SKM-1 (cell line): ENCODE data around the gene ORMDL3.
A peak's percentile ranks its signal among the peaks of the same experiment; 100 is the strongest.
"Not testable (repeated sequence)": the region's sequence is repeated elsewhere in the genome, so short reads cannot be mapped to it uniquely, and the experiment has no call there.

Source experiments
- DNase-seq: peaks from one replicate; lab custom pipeline; 2025; ENCODE audit not compliant: unreplicated experiment; lab: John Stamatoyannopoulos, UW

The ORMDL3 gene

GRCh38 chr17:39925282-39926134 lies 1.9 kb downstream of the ORMDL3 start:
- DNase-seq = no peak

GRCh38 chr17:39924691-39925055 lies 2.7 kb downstream of the ORMDL3 start:
- DNase-seq = no peak

- no peak for DNase-seq
Measured at GRCh38 chr17:39923836-39924690, 3.3 kb downstream of the ORMDL3 start.

GRCh38 chr17:39923230-39923629 lies 4.2 kb downstream of the ORMDL3 start:
- DNase-seq = no peak

- no peak for DNase-seq
Measured at GRCh38 chr17:39922006-39922405, 5.4 kb downstream of the ORMDL3 start.

GRCh38 chr17:39921323-39921722 lies 6.1 kb downstream of the ORMDL3 start:
- no peak for DNase-seq

- no peak for DNase-seq
Measured at GRCh38 chr17:39920218-39921210, 6.9 kb downstream of the ORMDL3 start.

GRCh38 chr17:39919087-39919683 lies 8.2 kb downstream of the ORMDL3 start:
- DNase-seq = no peak

GRCh38 chr17:39916918-39917317 lies 10.5 kb downstream of the ORMDL3 start:
- DNase-seq = no peak

- no peak for DNase-seq
Measured at GRCh38 chr17:39915559-39915958, 11.8 kb downstream of the ORMDL3 start.

- DNase-seq = no peak
Measured at GRCh38 chr17:39913989-39914388, 13.4 kb downstream of the ORMDL3 start.

GRCh38 chr17:39908789-39909352 lies 18.5 kb downstream of the ORMDL3 start:
- no peak for DNase-seq

- DNase-seq = no peak
Measured at GRCh38 chr17:39904990-39905288, 22.5 kb downstream of the ORMDL3 start.

- no peak for DNase-seq
Measured at GRCh38 chr17:39903158-39903884, 24.1 kb downstream of the ORMDL3 start.

- DNase-seq = not testable (repeated sequence)
Measured at GRCh38 chr17:39902027-39902426, 25.4 kb downstream of the ORMDL3 start.

GRCh38 chr17:39899215-39899614 lies 28.2 kb downstream of the ORMDL3 start:
- DNase-seq = no peak

- DNase-seq = no peak
Measured at GRCh38 chr17:39898088-39898487, 29.3 kb downstream of the ORMDL3 start.

GRCh38 chr17:39894681-39895376 lies 32.6 kb downstream of the ORMDL3 start:
- peak; percentile 28 for DNase-seq

GRCh38 chr17:39889200-39889599 lies 38.2 kb downstream of the ORMDL3 start:
- no peak for DNase-seq
